ENCODE data around the gene TSG101. TPM values are rescaled to one million over a fixed set of nuclear protein-coding genes. Genes with fewer than 3 reads are reported as not detected.

TSG101 gene
- total and polyA plus RNA-seq, 4 donors: 29.7 to 53.1 (median 37.8) TPM

- TF ChIP-seq REST (IDR thresholded peaks at IDR 0.05) (no peak), JUND (IDR thresholded peaks at IDR 0.05) (no peak), SP1 (IDR thresholded peaks at IDR 0.05) (no peak), ATF3 (IDR thresholded peaks at IDR 0.05) (no peak), EGR1 (IDR thresholded peaks at IDR 0.05; ENCODE audit: low read depth in 2 of 2) (no peak), GABPA (IDR thresholded peaks at IDR 0.05 in 1 of 2, conservative IDR thresholded peaks at IDR 0.05 in 1 of 2) (no peak), FOXA1 (IDR thresholded peaks at IDR 0.05) (no peak), RAD21 (IDR thresholded peaks at IDR 0.05) (no peak), NR2F2 (IDR thresholded peaks at IDR 0.05) (no peak), HNF4G (IDR thresholded peaks at IDR 0.05) (no peak), FOXA2 (IDR thresholded peaks at IDR 0.05) (no peak)
Measured at GRCh38 chr11:18471995-18472394, 54.7 kb downstream of the TSG101 start (continued).

GRCh38 chr11:18468961-18469360 lies 57.8 kb downstream of the TSG101 start:
- no peak for DNase-seq (ENCODE audit: low spot score)
- 93% methylated on average over 7 of the region's 7 CpGs for WGBS
- Histone ChIP-seq H3K27ac (ENCODE audit: low read depth in 1 of 2, low read length in 2 of 2) (no peak overlapping the region), H3K36me3 (ENCODE audit: control insufficient read depth in 4 of 4, insufficient read depth in 3 of 4, low read depth in 1 of 4, low read length in 3 of 4) (no peaks in the 10 kb centered on the region), H3K9ac (ENCODE audit: low read depth in 1 of 2, low read length in 2 of 2) (no peak overlapping the region), H3K9me3 (ENCODE audit: control insufficient read depth in 4 of 4, low read length in 3 of 4) (no peaks in the 10 kb centered on the region), H3K27me3 (ENCODE audit: control insufficient read depth in 4 of 4, insufficient read depth in 4 of 4, low read length in 3 of 4) (no peaks in the 10 kb centered on the region), H3K4me1 (ENCODE audit: control insufficient read depth in 4 of 4, insufficient read depth in 4 of 4, low read length in 3 of 4) (no peaks in the 10 kb centered on the region), H3K4me3 (ENCODE audit: low read depth in 1 of 3, low read length in 3 of 3) (no peak overlapping the region)
- TF ChIP-seq HNF4A (conservative IDR thresholded peaks at IDR 0.05): no peak
- TF ChIP-seq JUND (IDR thresholded peaks at IDR 0.05): no peak
- no peak for TF ChIP-seq RAD21 (IDR thresholded peaks at IDR 0.05)
- no peak for TF ChIP-seq ATF3 (IDR thresholded peaks at IDR 0.05)
- no peak for TF ChIP-seq YY1 (IDR thresholded peaks at IDR 0.05)
- TF ChIP-seq GABPA (IDR thresholded peaks at IDR 0.05 in 1 of 2, conservative IDR thresholded peaks at IDR 0.05 in 1 of 2): no peak
- TF ChIP-seq FOXA1 (IDR thresholded peaks at IDR 0.05): no peak
- TF ChIP-seq EGR1 (IDR thresholded peaks at IDR 0.05; ENCODE audit: low read depth in 2 of 2): no peak
- TF ChIP-seq ZBTB33 (IDR thresholded peaks at IDR 0.05): no peak
- TF ChIP-seq NR2F2 (IDR thresholded peaks at IDR 0.05): no peak
- TF ChIP-seq REST (IDR thresholded peaks at IDR 0.05): no peak
- TF ChIP-seq SP1 (IDR thresholded peaks at IDR 0.05): no peak
- TF ChIP-seq HNF4G (IDR thresholded peaks at IDR 0.05): no peak
- TF ChIP-seq CTCF (IDR thresholded peaks at IDR 0.05; ENCODE audit: low read depth, low read length, missing input control): no peak
- TF ChIP-seq RXRA (IDR thresholded peaks at IDR 0.05): no peak
- TF ChIP-seq FOXA2 (IDR thresholded peaks at IDR 0.05): no peak

All from liver (tissue), 9 donors.